GM21360 (cell line): ENCODE results near the gene TBRG1.

ENCODE experiments used
- ATAC-seq: cut with Tn5 transposase; IDR thresholded peaks from one replicate; pipeline ENCODE4 v1.9.1; 2021; ENCODE audit warnings: mild to moderate bottlenecking, moderate library complexity; ENCODE audit not compliant: unreplicated experiment

TBRG1 gene

GRCh38 chr11:124657904-124658303 is 35.2 kb downstream of the TBRG1 start:
- no peak for ATAC-seq

GRCh38 chr11:124658501-124658900 is 35.8 kb downstream of the TBRG1 start:
- ATAC-seq: no peak

- ATAC-seq: no peak
Observed at GRCh38 chr11:124658986-124659385, 36.3 kb downstream of the TBRG1 start.

GRCh38 chr11:124661553-124661952 is 38.9 kb downstream of the TBRG1 start:
- ATAC-seq: no peak

GRCh38 chr11:124662106-124662505 is 39.4 kb downstream of the TBRG1 start:
- ATAC-seq: no peak

- ATAC-seq: no peak
Observed at GRCh38 chr11:124663861-124664260, 41.2 kb downstream of the TBRG1 start.

- ATAC-seq: no peak
Observed at GRCh38 chr11:124667601-124668000, 44.9 kb downstream of the TBRG1 start.

GRCh38 chr11:124669193-124669592 is 46.5 kb downstream of the TBRG1 start:
- peak; percentile 31 for ATAC-seq

GRCh38 chr11:124670732-124671131 is 48.1 kb downstream of the TBRG1 start:
- peak; percentile 38 for ATAC-seq

- ATAC-seq: no peak
Observed at GRCh38 chr11:124672536-124673215, 50.0 kb downstream of the TBRG1 start.

- ATAC-seq: peak; percentile 82
Observed at GRCh38 chr11:124673333-124674167, 50.9 kb downstream of the TBRG1 start, which contains the start of the genes SIAE and SPA17. SIAE (minus strand) TSS chr11:124673739; CDS start chr11:124673708, 31 bp downstream. SPA17 (plus strand) TSS chr11:124673904; CDS start chr11:124675265, 1,361 bp downstream.

- ATAC-seq: no peak
Observed at GRCh38 chr11:124674168-124674517, 51.5 kb downstream of the TBRG1 start.

- ATAC-seq: no peak
Observed at GRCh38 chr11:124674571-124674970, 51.9 kb downstream of the TBRG1 start.

GRCh38 chr11:124676386-124676785 is 53.7 kb downstream of the TBRG1 start:
- ATAC-seq: no peak

GRCh38 chr11:124678416-124678815 is 55.8 kb downstream of the TBRG1 start:
- ATAC-seq: no peak

- no peak for ATAC-seq
Observed at GRCh38 chr11:124681421-124681820, 58.8 kb downstream of the TBRG1 start.

- no peak for ATAC-seq
Observed at GRCh38 chr11:124682443-124682842, 59.8 kb downstream of the TBRG1 start.
